IPS DF 6.9 (cell line): ENCODE data around the gene TAOK1.

Source experiments
- DNase-seq: peaks from one replicate; pipeline ENCODE4 v3.0.0-alpha.2; 2013; ENCODE audit warnings: low read depth, low spot score
- H3K27ac ChIP-seq: one replicate; pipeline ENCODE4 v1.5.1; 2013; ENCODE audit warnings: low read length, control low read depth
- H3K27me3 ChIP-seq: 2 replicates; pipeline ENCODE4 v1.6.1; 2013; ENCODE audit warnings: mild to moderate bottlenecking, low read length; ENCODE audit not compliant: control insufficient read depth, insufficient read depth
- H3K36me3 ChIP-seq: 2 replicates; pipeline ENCODE4 v1.6.1; 2013; ENCODE audit warnings: low read length; ENCODE audit not compliant: control insufficient read depth, insufficient read depth
- H3K4me1 ChIP-seq: 2 replicates; pipeline ENCODE4 v1.6.1; 2013; ENCODE audit warnings: low read length; ENCODE audit not compliant: control insufficient read depth, insufficient read depth
- H3K4me3 ChIP-seq: 2 replicates; pipeline ENCODE4 v1.5.1; 2013; ENCODE audit warnings: mild to moderate bottlenecking, low read length
- H3K9me3 ChIP-seq: 2 replicates; pipeline ENCODE4 v1.6.1; 2013; ENCODE audit warnings: low read length, inconsistent platforms; ENCODE audit not compliant: control insufficient read depth, insufficient read depth
- WGBS: extraction: QIAGEN DNeasy Blood & Tissue Kit; methylation state at CpG from one replicate; pipeline ENCODE4 v1.1.7; 2013; ENCODE audit warnings: mixed read lengths, missing lambda C conversion rate; ENCODE audit not compliant: insufficient read length, insufficient coverage; 5-methylcytosine and 5-hydroxymethylcytosine counted together

Gene TAOK1

GRCh38 chr17:29399634-29400033 lies 9.5 kb downstream of the TAOK1 start:
- Histone ChIP-seq H3K4me1 (no peaks in the 10 kb centered on the region), H3K27ac (no peak overlapping the region), H3K9me3 (no peaks in the 10 kb centered on the region), H3K4me3 (no peak overlapping the region), H3K27me3 (no peaks in the 10 kb centered on the region), H3K36me3 (no peaks in the 10 kb centered on the region)
- DNase-seq: no peak
- WGBS: no CpG with 5 or more reads among the region's 4 CpGs

GRCh38 chr17:29400818-29401217 lies 10.7 kb downstream of the TAOK1 start:
- Histone ChIP-seq H3K27me3 (no peaks in the 10 kb centered on the region), H3K27ac (no peak overlapping the region), H3K9me3 (no peaks in the 10 kb centered on the region), H3K4me3 (no peak overlapping the region), H3K4me1 (no peaks in the 10 kb centered on the region), H3K36me3 (no peaks in the 10 kb centered on the region)
- no CpG with 5 or more reads among the region's 4 CpGs for WGBS
- no peak for DNase-seq

DNA sequence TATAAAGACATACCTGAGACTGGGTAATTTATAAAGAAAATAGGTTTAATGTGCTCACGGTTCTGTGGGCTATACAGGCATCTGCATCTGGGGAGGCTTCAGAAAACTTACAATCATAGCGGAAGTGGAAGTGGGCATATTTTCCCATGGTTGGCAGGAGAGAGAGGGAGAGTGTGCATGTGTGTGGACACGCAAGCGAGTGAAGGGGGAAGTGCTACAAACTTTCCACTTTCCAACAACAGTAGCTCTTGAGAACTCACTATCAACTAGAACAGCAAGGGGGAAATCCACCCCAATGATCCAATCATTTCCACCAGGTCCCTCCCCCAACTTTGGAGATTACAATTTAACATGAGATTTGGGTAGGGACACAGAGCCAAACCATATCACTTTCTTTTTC lies 11.1 kb downstream of the TAOK1 start:
- no peaks in the 10 kb centered on the region for H3K27me3 ChIP-seq
- no CpG with 5 or more reads among the region's 4 CpGs for WGBS
- no peaks in the 10 kb centered on the region for H3K36me3 ChIP-seq
- H3K4me1 ChIP-seq: no peaks in the 10 kb centered on the region
- no peaks in the 10 kb centered on the region for H3K9me3 ChIP-seq
- no peak overlapping the region for H3K4me3 ChIP-seq
- DNase-seq: no peak
- H3K27ac ChIP-seq: no peak overlapping the region

DNA sequence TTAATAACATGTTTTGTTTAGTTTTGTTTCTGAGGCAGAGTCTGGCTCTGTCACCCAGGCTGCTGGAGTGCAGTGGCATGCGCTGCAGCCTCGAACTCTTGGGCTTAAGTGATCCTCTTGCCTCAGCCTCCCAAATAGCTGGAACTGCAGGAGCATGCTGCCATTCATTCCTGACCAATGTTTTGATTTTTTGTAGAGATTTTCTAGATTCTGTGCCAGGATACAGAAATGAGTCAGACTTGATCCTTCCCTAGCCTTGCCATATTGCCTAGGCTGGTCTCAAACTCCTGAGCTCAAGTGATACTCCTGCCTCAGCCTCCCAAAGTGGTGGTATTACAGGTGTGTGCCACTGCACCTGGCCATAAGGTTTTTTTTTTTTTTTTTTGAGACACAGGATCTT lies 17.7 kb downstream of the TAOK1 start:
- Histone ChIP-seq H3K36me3 (no peaks in the 10 kb centered on the region), H3K27me3 (no peaks in the 10 kb centered on the region), H3K4me3 (no peak overlapping the region), H3K27ac (no peak overlapping the region), H3K9me3 (no peaks in the 10 kb centered on the region), H3K4me1 (no peaks in the 10 kb centered on the region)
- WGBS: no CpG with 5 or more reads among the region's 2 CpGs
- DNase-seq: no peak

GRCh38 chr17:29409963-29410362 lies 19.8 kb downstream of the TAOK1 start:
- WGBS: 100% methylated on average over 1 of the region's 6 CpGs
- Histone ChIP-seq H3K9me3 (no peaks in the 10 kb centered on the region), H3K27me3 (no peaks in the 10 kb centered on the region), H3K36me3 (no peaks in the 10 kb centered on the region), H3K4me3 (no peak overlapping the region), H3K4me1 (no peaks in the 10 kb centered on the region), H3K27ac (no peak overlapping the region)
- DNase-seq: no peak

DNA sequence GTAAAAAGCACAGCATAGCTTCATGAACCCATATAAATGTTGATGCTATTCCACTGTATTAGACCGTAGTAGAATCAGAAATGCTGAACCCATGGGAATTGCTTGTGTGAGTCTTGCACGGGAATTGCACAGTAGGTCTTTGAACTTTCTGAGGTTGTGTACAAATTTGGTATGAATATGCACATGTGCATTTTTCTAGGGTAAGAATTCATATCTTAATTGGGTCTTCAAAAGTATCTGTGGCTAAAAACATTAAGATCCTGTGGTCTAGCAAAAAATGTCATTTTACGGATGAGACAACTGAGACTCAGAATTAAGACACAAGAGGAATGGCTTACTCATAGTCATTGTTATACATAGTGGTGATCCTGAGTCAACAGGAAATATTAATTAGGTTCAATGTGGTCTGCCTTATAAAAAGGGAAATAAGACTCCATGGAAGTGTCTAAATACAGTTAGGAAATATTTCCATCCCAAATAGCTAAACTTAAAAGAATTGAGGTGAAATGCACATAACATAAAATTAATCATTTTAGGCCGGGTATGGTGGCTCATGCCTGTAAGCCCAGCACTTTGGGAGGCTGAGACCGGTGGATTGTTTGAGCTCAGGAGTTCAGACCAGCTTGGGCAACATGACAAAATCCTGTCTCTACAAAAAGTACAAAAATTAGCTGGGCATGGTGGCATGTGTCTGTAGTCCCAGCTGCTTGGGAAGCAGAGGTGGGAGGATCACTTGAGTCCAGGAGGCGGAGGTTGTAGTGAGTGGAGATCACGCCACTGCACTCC lies 22.8 kb downstream of the TAOK1 start:
- Histone ChIP-seq H3K36me3 (no peaks in the 10 kb centered on the region), H3K27me3 (no peaks in the 10 kb centered on the region), H3K9me3 (no peaks in the 10 kb centered on the region), H3K27ac (no peak overlapping the region), H3K4me1 (no peaks in the 10 kb centered on the region), H3K4me3 (no peak overlapping the region)
- no peak for DNase-seq
- no CpG with 5 or more reads among the region's 7 CpGs for WGBS

DNA sequence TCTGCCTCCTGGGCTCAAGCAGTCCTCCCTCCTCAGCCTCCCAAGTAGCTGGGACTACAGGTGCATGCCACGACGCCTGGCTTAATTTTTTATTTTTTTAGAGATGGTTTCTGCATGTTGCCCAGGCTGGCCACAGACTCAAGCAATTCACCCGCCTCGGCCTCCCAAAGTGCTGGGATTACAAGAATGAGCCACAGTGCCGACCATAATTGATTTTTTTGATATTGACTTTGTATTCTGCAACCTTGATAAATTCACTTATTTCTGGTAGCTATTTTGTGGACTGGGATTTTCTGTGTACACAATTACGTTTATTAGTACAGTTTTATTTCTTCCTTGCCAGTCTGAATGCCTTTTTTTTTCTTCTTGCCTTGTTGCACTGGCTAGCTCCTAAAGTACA lies 30.0 kb downstream of the TAOK1 start:
- no peak for DNase-seq
- H3K4me3 ChIP-seq: no peak overlapping the region
- no peaks in the 10 kb centered on the region for H3K27me3 ChIP-seq
- H3K9me3 ChIP-seq: no peaks in the 10 kb centered on the region
- no CpG with 5 or more reads among the region's 6 CpGs for WGBS
- H3K36me3 ChIP-seq: no peaks in the 10 kb centered on the region
- no peaks in the 10 kb centered on the region for H3K4me1 ChIP-seq
- H3K27ac ChIP-seq: no peak overlapping the region

DNA sequence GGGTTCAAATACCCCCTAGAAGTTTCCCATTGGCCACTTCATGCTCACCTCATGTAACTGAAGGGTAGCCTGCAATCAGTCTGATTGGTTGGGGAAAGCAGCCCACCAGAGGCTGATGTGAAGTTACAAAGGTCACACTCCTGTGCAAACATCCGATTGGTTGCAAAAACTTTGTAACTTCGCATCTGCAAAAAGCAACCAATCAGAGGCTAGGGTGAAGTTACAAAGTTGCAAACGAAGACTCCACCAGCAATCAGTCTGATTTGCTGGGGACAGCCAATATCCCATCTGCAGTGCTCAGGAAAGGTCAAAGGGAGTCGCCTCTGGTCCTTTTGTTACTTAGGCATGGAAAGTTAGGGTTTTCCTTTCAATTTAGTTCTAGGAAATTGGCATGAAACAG lies 40.1 kb downstream of the TAOK1 start:
- H3K36me3 ChIP-seq: no peaks in the 10 kb centered on the region
- no CpG with 5 or more reads among the region's 4 CpGs for WGBS
- H3K4me1 ChIP-seq: peaks cover 2% of the 10 kb centered on the region; the same call in 1 of the 2 replicates
- no peaks in the 10 kb centered on the region for H3K27me3 ChIP-seq
- H3K27ac ChIP-seq: no peak overlapping the region
- DNase-seq: no peak
- no peak overlapping the region for H3K4me3 ChIP-seq
- no peaks in the 10 kb centered on the region for H3K9me3 ChIP-seq

- WGBS: no CpG with 5 or more reads among the region's 4 CpGs
- no peaks in the 10 kb centered on the region for H3K27me3 ChIP-seq
- no peaks in the 10 kb centered on the region for H3K36me3 ChIP-seq
- H3K9me3 ChIP-seq: no peaks in the 10 kb centered on the region
- H3K4me1 ChIP-seq: peaks cover 2% of the 10 kb centered on the region; the same call in 1 of the 2 replicates
- H3K27ac ChIP-seq: no peak overlapping the region
- H3K4me3 ChIP-seq: no peak overlapping the region
- DNase-seq: no peak
These were observed 43.4 kb downstream of the TAOK1 start for GRCh38 chr17:29433541-29433940.

- no CpG with 5 or more reads among the region's 3 CpGs for WGBS
- Histone ChIP-seq H3K27ac (no peak overlapping the region), H3K4me3 (no peak overlapping the region), H3K27me3 (no peaks in the 10 kb centered on the region), H3K4me1 (peaks cover 2% of the 10 kb centered on the region; the same call in 1 of the 2 replicates), H3K9me3 (no peaks in the 10 kb centered on the region), H3K36me3 (no peaks in the 10 kb centered on the region)
- DNase-seq: no peak
These were observed 44.4 kb downstream of the TAOK1 start for GRCh38 chr17:29434550-29434949.

DNA sequence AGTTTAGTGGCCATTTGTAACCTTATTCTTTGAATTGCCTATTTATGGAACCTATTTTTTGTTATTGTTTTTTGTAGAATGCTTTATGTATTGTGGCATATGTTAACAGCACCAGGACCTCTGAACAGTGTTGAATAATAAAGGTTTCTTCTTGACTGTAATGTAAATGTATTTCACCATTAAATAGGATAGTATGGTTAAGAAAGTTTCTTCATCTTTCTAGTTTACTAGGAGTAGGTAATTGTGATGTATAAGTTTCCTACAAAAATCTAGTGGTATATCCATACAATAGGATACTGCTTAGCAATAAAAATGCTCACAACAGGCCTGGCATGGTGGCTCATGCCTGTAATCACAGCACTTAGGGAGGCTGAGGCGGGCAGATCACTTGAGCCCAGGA lies 52.3 kb downstream of the TAOK1 start:
- Histone ChIP-seq H3K9me3 (no peaks in the 10 kb centered on the region), H3K27me3 (no peaks in the 10 kb centered on the region), H3K27ac (no peak overlapping the region), H3K4me1 (no peaks in the 10 kb centered on the region), H3K36me3 (no peaks in the 10 kb centered on the region), H3K4me3 (no peak overlapping the region)
- WGBS: no CpG with 5 or more reads among the region's 1 CpG
- no peak for DNase-seq
